ENCODE results near the gene BPIFB6. TPM values are rescaled to one million over a fixed set of nuclear protein-coding genes. Genes with fewer than 3 reads are reported as not detected.

Gene BPIFB6
- polyA plus RNA-seq, 1 donor (not counting 4 experiments of a cell fraction or from before 2014, with no cell fraction given), result not detected

DNA sequence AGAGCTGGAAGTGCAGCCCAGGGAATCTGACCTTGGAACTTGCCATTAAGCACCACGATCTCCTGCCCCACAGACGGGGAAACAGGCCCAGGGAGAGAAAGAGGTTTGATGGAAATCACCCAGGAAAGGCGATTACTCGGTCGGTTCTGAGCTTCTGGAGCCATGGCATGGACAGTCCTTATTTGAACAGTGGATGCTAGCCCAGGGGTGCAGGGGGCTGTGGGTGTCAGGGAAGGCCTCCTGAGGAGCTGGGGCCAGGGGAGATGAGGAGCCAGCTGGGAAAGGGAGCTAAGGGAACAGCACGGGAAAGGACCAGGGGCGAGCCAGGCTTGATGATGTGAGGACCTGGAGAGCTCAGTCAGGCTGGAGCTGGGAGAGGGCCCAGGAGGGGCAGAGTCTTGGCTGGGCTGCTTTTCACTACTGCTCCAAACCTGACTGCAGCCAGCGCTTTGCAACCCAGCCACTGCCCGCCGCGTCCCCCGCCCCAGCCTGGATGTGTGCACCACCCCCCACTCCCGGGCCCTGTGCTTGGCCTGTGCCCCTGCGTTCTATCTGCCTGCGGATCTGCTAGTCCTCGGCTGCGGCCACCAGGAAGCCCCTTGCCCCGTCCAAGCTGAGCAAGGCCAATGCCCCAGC lies 45.0 kb upstream of the BPIFB6 start:
- H3K9me1 ChIP-seq (ENCODE audit: control insufficient read depth, extremely low read depth, insufficient read depth, low read length), result no peaks in the 10 kb centered on the region
- no peak for DNase-seq (ENCODE audit: low read depth, low spot score)
- no peak overlapping the region for H3K27ac ChIP-seq (ENCODE audit: control insufficient read depth, insufficient read depth, low read length)
- dilution Hi-C loops (cut with MboI; ENCODE audit: extremely low pct_ligation_motif_present, low sequenced_read_pairs), result no loop called here
- H3K27me3 ChIP-seq (ENCODE audit: control insufficient read depth, extremely low read depth, insufficient read depth, low read length), result no peaks in the 10 kb centered on the region
- no peaks in the 10 kb centered on the region for H4K20me1 ChIP-seq (ENCODE audit: control insufficient read depth, extremely low read depth, insufficient read depth, low read length)
- no peak overlapping the region for H3K4me2 ChIP-seq (ENCODE audit: control insufficient read depth, extremely low read depth, insufficient read depth, low read depth, low read length)
- H3K9ac ChIP-seq (ENCODE audit: control insufficient read depth, extremely low read depth, insufficient read depth, low read length), result no peak overlapping the region
- FAIRE-seq, result no peak
- H3K9me3 ChIP-seq (ENCODE audit: control insufficient read depth, low read depth, low read length), result no peaks in the 10 kb centered on the region
- TF ChIP-seq EZH2 (IDR thresholded peaks at IDR 0.05; ENCODE audit: low read length), result no peak
- TF ChIP-seq, protein P1, sequence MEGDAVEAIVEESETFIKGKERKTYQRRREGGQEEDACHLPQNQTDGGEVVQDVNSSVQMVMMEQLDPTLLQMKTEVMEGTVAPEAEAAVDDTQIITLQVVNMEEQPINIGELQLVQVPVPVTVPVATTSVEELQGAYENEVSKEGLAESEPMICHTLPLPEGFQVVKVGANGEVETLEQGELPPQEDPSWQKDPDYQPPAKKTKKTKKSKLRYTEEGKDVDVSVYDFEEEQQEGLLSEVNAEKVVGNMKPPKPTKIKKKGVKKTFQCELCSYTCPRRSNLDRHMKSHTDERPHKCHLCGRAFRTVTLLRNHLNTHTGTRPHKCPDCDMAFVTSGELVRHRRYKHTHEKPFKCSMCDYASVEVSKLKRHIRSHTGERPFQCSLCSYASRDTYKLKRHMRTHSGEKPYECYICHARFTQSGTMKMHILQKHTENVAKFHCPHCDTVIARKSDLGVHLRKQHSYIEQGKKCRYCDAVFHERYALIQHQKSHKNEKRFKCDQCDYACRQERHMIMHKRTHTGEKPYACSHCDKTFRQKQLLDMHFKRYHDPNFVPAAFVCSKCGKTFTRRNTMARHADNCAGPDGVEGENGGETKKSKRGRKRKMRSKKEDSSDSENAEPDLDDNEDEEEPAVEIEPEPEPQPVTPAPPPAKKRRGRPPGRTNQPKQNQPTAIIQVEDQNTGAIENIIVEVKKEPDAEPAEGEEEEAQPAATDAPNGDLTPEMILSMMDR (optimal IDR thresholded peaks at IDR 0.05 in 1 of 3, IDR thresholded peaks at IDR 0.05 in 1 of 3, conservative IDR thresholded peaks at IDR 0.05 in 1 of 3; ENCODE audit: extremely low read depth in 1 of 3, insufficient read depth in 2 of 3, low read length in 3 of 3), result no peak
- no peaks in the 10 kb centered on the region for H3K79me2 ChIP-seq (ENCODE audit: control insufficient read depth, insufficient read depth, low read length)
- no peak overlapping the region for H2AFZ ChIP-seq (ENCODE audit: control insufficient read depth, low read length)
- H3K4me3 ChIP-seq (ENCODE audit: control insufficient read depth in 2 of 3, extremely low read depth in 1 of 3, insufficient read depth in 2 of 3, low read depth in 1 of 3, low read length in 3 of 3), result no peak overlapping the region
- H3K4me1 ChIP-seq (ENCODE audit: control insufficient read depth, extremely low read depth, insufficient read depth, low read length), result no peaks in the 10 kb centered on the region
- no peaks in the 10 kb centered on the region for H3K36me3 ChIP-seq (ENCODE audit: control insufficient read depth in 2 of 2, extremely low read depth in 1 of 2, insufficient read depth in 2 of 2, low read length in 2 of 2)

DNA sequence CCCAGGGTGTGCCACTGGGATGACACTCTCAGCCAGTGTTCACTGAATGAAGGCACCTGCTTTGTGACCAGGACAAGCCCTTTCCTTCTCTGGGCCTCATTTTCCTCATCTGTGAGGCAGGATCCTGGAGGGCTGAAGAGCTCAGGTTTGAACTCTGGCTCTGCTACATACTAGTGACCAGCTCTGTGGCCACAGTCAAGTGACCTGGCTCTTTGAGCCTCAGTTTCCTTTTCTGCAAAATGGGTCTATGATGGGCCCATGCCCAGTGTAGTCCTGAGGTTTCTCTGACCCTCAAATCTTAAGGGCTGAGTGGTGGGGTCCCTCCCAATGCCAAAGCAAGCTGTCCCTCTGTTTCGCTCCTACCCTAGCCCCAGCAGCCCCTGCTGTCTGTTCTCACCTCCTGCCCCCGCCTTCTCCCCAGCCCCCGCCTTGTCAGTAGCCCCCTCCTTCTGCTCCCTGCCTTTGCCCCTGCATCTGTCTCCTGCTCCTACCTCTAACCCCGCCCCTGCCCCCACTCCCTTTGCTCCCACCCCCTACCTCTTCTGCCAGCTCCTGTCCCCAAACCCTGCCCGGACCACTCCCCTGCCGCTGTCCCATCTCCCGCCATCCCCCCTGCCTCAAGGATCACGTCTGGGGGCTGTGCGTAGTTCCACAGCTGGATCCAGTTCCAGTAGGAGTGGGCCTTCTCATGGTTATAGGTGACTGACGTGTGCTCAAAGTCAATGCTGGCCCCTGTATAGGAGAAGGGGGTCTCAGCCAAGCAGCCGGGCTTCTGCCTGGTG lies 44.2 kb upstream of the BPIFB6 start:
- Histone ChIP-seq H3K9me3 (ENCODE audit: control insufficient read depth, low read depth, low read length) (no peaks in the 10 kb centered on the region), H3K27me3 (ENCODE audit: control insufficient read depth, extremely low read depth, insufficient read depth, low read length) (no peaks in the 10 kb centered on the region), H3K79me2 (ENCODE audit: control insufficient read depth, insufficient read depth, low read length) (no peaks in the 10 kb centered on the region), H3K36me3 (ENCODE audit: control insufficient read depth in 2 of 2, extremely low read depth in 1 of 2, insufficient read depth in 2 of 2, low read length in 2 of 2) (no peaks in the 10 kb centered on the region), H3K9ac (ENCODE audit: control insufficient read depth, extremely low read depth, insufficient read depth, low read length) (no peak overlapping the region), H2AFZ (ENCODE audit: control insufficient read depth, low read length) (no peak overlapping the region), H3K4me2 (ENCODE audit: control insufficient read depth, extremely low read depth, insufficient read depth, low read depth, low read length) (no peak overlapping the region), H3K4me3 (ENCODE audit: control insufficient read depth in 2 of 3, extremely low read depth in 1 of 3, insufficient read depth in 2 of 3, low read depth in 1 of 3, low read length in 3 of 3) (no peak overlapping the region), H4K20me1 (ENCODE audit: control insufficient read depth, extremely low read depth, insufficient read depth, low read length) (no peaks in the 10 kb centered on the region), H3K4me1 (ENCODE audit: control insufficient read depth, extremely low read depth, insufficient read depth, low read length) (no peaks in the 10 kb centered on the region), H3K9me1 (ENCODE audit: control insufficient read depth, extremely low read depth, insufficient read depth, low read length) (no peaks in the 10 kb centered on the region), H3K27ac (ENCODE audit: control insufficient read depth, insufficient read depth, low read length) (no peak overlapping the region)
- FAIRE-seq (no peak), DNase-seq (ENCODE audit: low read depth, low spot score) (no peak)
- dilution Hi-C loops (cut with MboI; ENCODE audit: extremely low pct_ligation_motif_present, low sequenced_read_pairs), result no loop called here
- TF ChIP-seq, protein P1 (optimal IDR thresholded peaks at IDR 0.05 in 1 of 3, IDR thresholded peaks at IDR 0.05 in 1 of 3, conservative IDR thresholded peaks at IDR 0.05 in 1 of 3; ENCODE audit: extremely low read depth in 1 of 3, insufficient read depth in 2 of 3, low read length in 3 of 3), result no peak
- TF ChIP-seq EZH2 (IDR thresholded peaks at IDR 0.05; ENCODE audit: low read length), result no peak

Data from keratinocyte (primary cell).